Hepatocyte (in vitro differentiated cells): ENCODE measurements around the gene ZFPM1.

ENCODE experiments used
- EZH2 ChIP-seq: fragments of 200-600 bp; sonication (generic); IDR thresholded peaks from 2 replicates; pipeline ENCODE4 v1.6.1; 2016; ENCODE audit warnings: antibody characterized with exemption, mild to moderate bottlenecking, borderline replicate concordance
- EZH2phosphoT487 ChIP-seq: fragments of 200-600 bp; sonication (generic); IDR thresholded peaks from one replicate; pipeline ENCODE4 v1.6.1; 2018; ENCODE audit warnings: antibody characterized with exemption, mild to moderate bottlenecking, low read depth, moderate library complexity; ENCODE audit not compliant: unreplicated experiment, severe bottlenecking
- TF ChIP-seq, protein P1 (sequence below): fragments of 200-600 bp; sonication (generic); IDR thresholded peaks from 2 replicates; pipeline ENCODE4 v1.5.1; 2016; ENCODE audit warnings: antibody characterized with exemption, mild to moderate bottlenecking; ENCODE audit not compliant: poor library complexity

DNA sequence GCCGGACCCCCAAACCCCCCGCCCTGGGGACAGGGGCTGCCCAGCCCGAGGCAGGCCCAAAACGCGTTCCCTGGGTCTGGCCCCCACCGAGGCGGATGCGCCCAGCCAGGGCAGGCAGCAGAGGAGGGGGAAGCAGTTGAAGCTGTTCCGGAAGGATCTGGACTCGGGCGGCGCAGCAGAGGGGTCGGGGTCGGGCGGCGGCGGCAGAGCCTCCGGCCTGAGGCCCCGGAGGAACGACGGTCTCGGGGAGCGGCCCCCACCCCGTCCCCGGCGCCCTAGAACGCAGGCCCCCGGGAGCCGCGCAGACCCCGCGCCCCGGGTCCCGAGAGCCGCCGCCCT, 22.9 kb upstream of the ZFPM1 start:
- TF ChIP-seq, protein P1, sequence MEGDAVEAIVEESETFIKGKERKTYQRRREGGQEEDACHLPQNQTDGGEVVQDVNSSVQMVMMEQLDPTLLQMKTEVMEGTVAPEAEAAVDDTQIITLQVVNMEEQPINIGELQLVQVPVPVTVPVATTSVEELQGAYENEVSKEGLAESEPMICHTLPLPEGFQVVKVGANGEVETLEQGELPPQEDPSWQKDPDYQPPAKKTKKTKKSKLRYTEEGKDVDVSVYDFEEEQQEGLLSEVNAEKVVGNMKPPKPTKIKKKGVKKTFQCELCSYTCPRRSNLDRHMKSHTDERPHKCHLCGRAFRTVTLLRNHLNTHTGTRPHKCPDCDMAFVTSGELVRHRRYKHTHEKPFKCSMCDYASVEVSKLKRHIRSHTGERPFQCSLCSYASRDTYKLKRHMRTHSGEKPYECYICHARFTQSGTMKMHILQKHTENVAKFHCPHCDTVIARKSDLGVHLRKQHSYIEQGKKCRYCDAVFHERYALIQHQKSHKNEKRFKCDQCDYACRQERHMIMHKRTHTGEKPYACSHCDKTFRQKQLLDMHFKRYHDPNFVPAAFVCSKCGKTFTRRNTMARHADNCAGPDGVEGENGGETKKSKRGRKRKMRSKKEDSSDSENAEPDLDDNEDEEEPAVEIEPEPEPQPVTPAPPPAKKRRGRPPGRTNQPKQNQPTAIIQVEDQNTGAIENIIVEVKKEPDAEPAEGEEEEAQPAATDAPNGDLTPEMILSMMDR: no peak
- TF ChIP-seq EZH2 (no peak), EZH2phosphoT487 (no peak)
